T-helper 2 cell treated with Interferon-gamma antibody and Interleukin-4, amounts not matched to agents 5 μg/mL and 100 μg/mL, for 36 hours (primary cell): ENCODE data around the gene SP8.
"Not testable (repeated sequence)": the region's sequence is repeated elsewhere in the genome, so short reads cannot be mapped to it uniquely, and the experiment has no call there.

Experiments used
- DNase-seq: peaks from one replicate; pipeline ENCODE4 v3.0.0; 2021; ENCODE audit warnings: low spot score
- H3K27ac Mint-ChIP-seq: one replicate; pipeline ENCODE4 v1.8.0; 2021; ENCODE audit warnings: mild to moderate bottlenecking, mixed read lengths
- H3K27me3 Mint-ChIP-seq: one replicate; pipeline ENCODE4 v1.8.0; 2021; ENCODE audit warnings: low read depth, mixed read lengths
- H3K36me3 Mint-ChIP-seq: one replicate; pipeline ENCODE4 v1.8.0; 2021; ENCODE audit warnings: low read depth, mixed read lengths
- H3K4me1 Mint-ChIP-seq: one replicate; pipeline ENCODE4 v1.8.0; 2021; ENCODE audit warnings: low read depth, mixed read lengths
- H3K4me3 Mint-ChIP-seq: one replicate; pipeline ENCODE4 v1.8.0; 2022; ENCODE audit warnings: mild to moderate bottlenecking, moderate library complexity, mixed read lengths
- H3K9me3 Mint-ChIP-seq: one replicate; pipeline ENCODE4 v1.8.0; 2021; ENCODE audit warnings: mixed read lengths

SP8 gene

GRCh38 chr7:20786779-20787659 lies at the start of gene SP8:
Gene SP8 (minus strand): TSS chr7:20786886. CDS start chr7:20786798, 88 bp downstream.
- peaks cover 20% of the 10 kb centered on the region for H3K4me1 Mint-ChIP-seq
- H3K4me3 Mint-ChIP-seq: peak within 1 kb of the TSS; percentile 67
- H3K36me3 Mint-ChIP-seq: peaks cover 3% of the 10 kb centered on the region
- peaks cover 7% of the 10 kb centered on the region for H3K9me3 Mint-ChIP-seq
- H3K27me3 Mint-ChIP-seq: peaks cover 78% of the 10 kb centered on the region
- peak within 1 kb of the TSS; percentile 68 for H3K27ac Mint-ChIP-seq
- DNase-seq: no peak

GRCh38 chr7:20836424-20836823 lies 49.7 kb upstream of the SP8 start:
- not testable (repeated sequence) for DNase-seq, H3K27ac Mint-ChIP-seq, H3K4me1 Mint-ChIP-seq, H3K27me3 Mint-ChIP-seq, H3K36me3 Mint-ChIP-seq, H3K9me3 Mint-ChIP-seq, H3K4me3 Mint-ChIP-seq

GRCh38 chr7:20835111-20835750 lies 48.5 kb upstream of the SP8 start:
- DNase-seq: no peak
- H3K27me3 Mint-ChIP-seq: no peaks in the 10 kb centered on the region
- H3K9me3 Mint-ChIP-seq: no peaks in the 10 kb centered on the region
- H3K4me1 Mint-ChIP-seq: no peaks in the 10 kb centered on the region
- H3K36me3 Mint-ChIP-seq: no peaks in the 10 kb centered on the region
- H3K4me3 Mint-ChIP-seq: no peak overlapping the region
- no peak overlapping the region for H3K27ac Mint-ChIP-seq

- H3K36me3 Mint-ChIP-seq: no peaks in the 10 kb centered on the region
- no peak overlapping the region for H3K4me3 Mint-ChIP-seq
- no peaks in the 10 kb centered on the region for H3K4me1 Mint-ChIP-seq
- no peaks in the 10 kb centered on the region for H3K27me3 Mint-ChIP-seq
- H3K27ac Mint-ChIP-seq: no peak overlapping the region
- no peaks in the 10 kb centered on the region for H3K9me3 Mint-ChIP-seq
- DNase-seq: no peak
Observed at GRCh38 chr7:20834656-20835055, 48.0 kb upstream of the SP8 start.

GRCh38 chr7:20831956-20832355 lies 45.3 kb upstream of the SP8 start:
- Mint-ChIP-seq H3K36me3 (no peaks in the 10 kb centered on the region), H3K27me3 (no peaks in the 10 kb centered on the region), H3K27ac (no peak overlapping the region), H3K4me3 (no peak overlapping the region), H3K9me3 (no peaks in the 10 kb centered on the region), H3K4me1 (no peaks in the 10 kb centered on the region)
- no peak for DNase-seq

- no peaks in the 10 kb centered on the region for H3K36me3 Mint-ChIP-seq
- no peaks in the 10 kb centered on the region for H3K27me3 Mint-ChIP-seq
- no peak for DNase-seq
- H3K27ac Mint-ChIP-seq: no peak overlapping the region
- H3K4me3 Mint-ChIP-seq: no peak overlapping the region
- no peaks in the 10 kb centered on the region for H3K4me1 Mint-ChIP-seq
- no peaks in the 10 kb centered on the region for H3K9me3 Mint-ChIP-seq
Observed at GRCh38 chr7:20831451-20831850, 44.8 kb upstream of the SP8 start.

GRCh38 chr7:20828947-20829346 lies 42.3 kb upstream of the SP8 start:
- Mint-ChIP-seq H3K9me3 (no peaks in the 10 kb centered on the region), H3K27ac (no peak overlapping the region), H3K27me3 (no peaks in the 10 kb centered on the region), H3K36me3 (no peaks in the 10 kb centered on the region), H3K4me3 (no peak overlapping the region), H3K4me1 (no peaks in the 10 kb centered on the region)
- no peak for DNase-seq

GRCh38 chr7:20827172-20827571 lies 40.5 kb upstream of the SP8 start:
- H3K9me3 Mint-ChIP-seq: no peaks in the 10 kb centered on the region
- no peak overlapping the region for H3K27ac Mint-ChIP-seq
- H3K4me3 Mint-ChIP-seq: no peak overlapping the region
- H3K36me3 Mint-ChIP-seq: no peaks in the 10 kb centered on the region
- H3K4me1 Mint-ChIP-seq: no peaks in the 10 kb centered on the region
- no peaks in the 10 kb centered on the region for H3K27me3 Mint-ChIP-seq
- DNase-seq: no peak

- H3K36me3 Mint-ChIP-seq: no peaks in the 10 kb centered on the region
- DNase-seq: no peak
- no peak overlapping the region for H3K27ac Mint-ChIP-seq
- peaks cover 3% of the 10 kb centered on the region for H3K4me1 Mint-ChIP-seq
- no peaks in the 10 kb centered on the region for H3K9me3 Mint-ChIP-seq
- no peaks in the 10 kb centered on the region for H3K27me3 Mint-ChIP-seq
- H3K4me3 Mint-ChIP-seq: no peak overlapping the region
Observed at GRCh38 chr7:20826243-20826642, 39.6 kb upstream of the SP8 start.

- Mint-ChIP-seq H3K27me3 (no peaks in the 10 kb centered on the region), H3K27ac (no peak overlapping the region), H3K4me1 (peaks cover 3% of the 10 kb centered on the region)
Observed at GRCh38 chr7:20825555-20825954, 38.9 kb upstream of the SP8 start.

GRCh38 chr7:20821390-20821789 lies 34.7 kb upstream of the SP8 start:
- not testable (repeated sequence) for H3K27me3 Mint-ChIP-seq, H3K9me3 Mint-ChIP-seq, H3K4me1 Mint-ChIP-seq, DNase-seq, H3K36me3 Mint-ChIP-seq, H3K4me3 Mint-ChIP-seq, H3K27ac Mint-ChIP-seq

More at GRCh38 chr7:20825555-20825954, 38.9 kb upstream of the SP8 start:
- H3K36me3 Mint-ChIP-seq: no peaks in the 10 kb centered on the region
- no peaks in the 10 kb centered on the region for H3K9me3 Mint-ChIP-seq
- H3K4me3 Mint-ChIP-seq: no peak overlapping the region
- DNase-seq: no peak

- H3K27ac Mint-ChIP-seq: no peak overlapping the region
- no peak overlapping the region for H3K4me3 Mint-ChIP-seq
- no peaks in the 10 kb centered on the region for H3K27me3 Mint-ChIP-seq
- H3K4me1 Mint-ChIP-seq: no peaks in the 10 kb centered on the region
- H3K9me3 Mint-ChIP-seq: no peaks in the 10 kb centered on the region
- H3K36me3 Mint-ChIP-seq: no peaks in the 10 kb centered on the region
- no peak for DNase-seq
Observed at GRCh38 chr7:20816372-20816959, 29.8 kb upstream of the SP8 start.

- Mint-ChIP-seq H3K4me1 (no peaks in the 10 kb centered on the region), H3K36me3 (no peaks in the 10 kb centered on the region), H3K9me3 (no peaks in the 10 kb centered on the region), H3K4me3 (no peak overlapping the region), H3K27me3 (peaks cover 15% of the 10 kb centered on the region), H3K27ac (no peak overlapping the region)
- no peak for DNase-seq
Observed at GRCh38 chr7:20804345-20804744, 17.7 kb upstream of the SP8 start.

GRCh38 chr7:20799566-20800366 lies 13.1 kb upstream of the SP8 start:
- no peak overlapping the region for H3K27ac Mint-ChIP-seq
- H3K4me3 Mint-ChIP-seq: no peak overlapping the region

More at GRCh38 chr7:20799566-20800366, 13.1 kb upstream of the SP8 start:
- DNase-seq: no peak
- H3K27me3 Mint-ChIP-seq: peaks cover 49% of the 10 kb centered on the region
- no peaks in the 10 kb centered on the region for H3K9me3 Mint-ChIP-seq
- H3K4me1 Mint-ChIP-seq: peaks cover 11% of the 10 kb centered on the region
- H3K36me3 Mint-ChIP-seq: no peaks in the 10 kb centered on the region
